A549 (cell line): ENCODE data around the gene TMPRSS4.

Experiments used
- CHD2 ChIP-seq: fragments of 150-350 bp; IDR thresholded peaks from 2 replicates; pipeline ENCODE4 v1.6.1; 2014; ENCODE audit warnings: low read length; ENCODE audit not compliant: partially characterized antibody
- ESRRA ChIP-seq: fragments of 150-350 bp; IDR thresholded peaks from 2 replicates; pipeline ENCODE4 v1.6.1; 2014; ENCODE audit warnings: mild to moderate bottlenecking, low read length, borderline replicate concordance
- POLR2A ChIP-seq: IDR thresholded peaks from 2 replicates; pipeline ENCODE4 v1.6.1; 2012; ENCODE audit warnings: mild to moderate bottlenecking, low read length
- SMC3 ChIP-seq: fragments of >200 bp; sonication (Bioruptor Twin); formaldehyde crosslinking; IDR thresholded peaks from 3 replicates; pipeline ENCODE4 v1.6.1; 2018; ENCODE audit warnings: inconsistent platforms
- TP53 ChIP-seq: fragments of 250-450 bp; sonication (Bioruptor Pico); IDR thresholded peaks from 2 replicates; pipeline ENCODE4 v1.5.0; 2021; ENCODE audit warnings: mild to moderate bottlenecking, moderate library complexity
- TF ChIP-seq, protein P1 (sequence below): fragments of >200 bp; sonication (Bioruptor Twin); formaldehyde crosslinking; IDR thresholded peaks from 3 replicates; pipeline ENCODE4 v1.5.1; 2016
- TF ChIP-seq, protein P2 (sequence below): fragments of >200 bp; sonication (Bioruptor Twin); formaldehyde crosslinking; IDR thresholded peaks from 3 replicates; pipeline ENCODE4 v1.6.1; 2016
- TF ChIP-seq, protein P3 (sequence below): IDR thresholded peaks from 2 replicates; pipeline ENCODE4 v1.6.1; 2012

DNA sequence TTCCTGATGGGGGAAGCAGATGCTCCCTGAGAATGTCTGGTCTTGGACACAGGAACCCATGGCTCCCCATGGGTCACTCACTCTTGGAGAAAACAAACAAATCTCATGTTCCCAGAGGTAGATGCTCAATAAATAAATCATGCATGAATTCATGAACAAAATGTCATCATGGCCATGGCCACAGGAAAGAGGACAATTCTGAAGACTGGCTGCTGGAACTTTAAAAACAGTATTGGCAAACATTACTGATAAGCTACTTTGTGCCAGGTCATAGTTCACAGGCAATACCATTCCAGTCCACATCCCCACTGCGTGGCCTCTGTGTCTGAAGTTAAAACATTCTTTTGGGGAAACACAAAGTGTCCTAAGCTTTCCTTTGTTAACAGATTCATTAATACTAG lies 19.1 kb downstream of the TMPRSS4 start:
- TF ChIP-seq, protein P1, sequence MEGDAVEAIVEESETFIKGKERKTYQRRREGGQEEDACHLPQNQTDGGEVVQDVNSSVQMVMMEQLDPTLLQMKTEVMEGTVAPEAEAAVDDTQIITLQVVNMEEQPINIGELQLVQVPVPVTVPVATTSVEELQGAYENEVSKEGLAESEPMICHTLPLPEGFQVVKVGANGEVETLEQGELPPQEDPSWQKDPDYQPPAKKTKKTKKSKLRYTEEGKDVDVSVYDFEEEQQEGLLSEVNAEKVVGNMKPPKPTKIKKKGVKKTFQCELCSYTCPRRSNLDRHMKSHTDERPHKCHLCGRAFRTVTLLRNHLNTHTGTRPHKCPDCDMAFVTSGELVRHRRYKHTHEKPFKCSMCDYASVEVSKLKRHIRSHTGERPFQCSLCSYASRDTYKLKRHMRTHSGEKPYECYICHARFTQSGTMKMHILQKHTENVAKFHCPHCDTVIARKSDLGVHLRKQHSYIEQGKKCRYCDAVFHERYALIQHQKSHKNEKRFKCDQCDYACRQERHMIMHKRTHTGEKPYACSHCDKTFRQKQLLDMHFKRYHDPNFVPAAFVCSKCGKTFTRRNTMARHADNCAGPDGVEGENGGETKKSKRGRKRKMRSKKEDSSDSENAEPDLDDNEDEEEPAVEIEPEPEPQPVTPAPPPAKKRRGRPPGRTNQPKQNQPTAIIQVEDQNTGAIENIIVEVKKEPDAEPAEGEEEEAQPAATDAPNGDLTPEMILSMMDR, result no peak
- TF ChIP-seq TP53, result no peak
- no peak for TF ChIP-seq CHD2
- TF ChIP-seq ESRRA, result no peak
- TF ChIP-seq SMC3, result no peak
- TF ChIP-seq, protein P2, sequence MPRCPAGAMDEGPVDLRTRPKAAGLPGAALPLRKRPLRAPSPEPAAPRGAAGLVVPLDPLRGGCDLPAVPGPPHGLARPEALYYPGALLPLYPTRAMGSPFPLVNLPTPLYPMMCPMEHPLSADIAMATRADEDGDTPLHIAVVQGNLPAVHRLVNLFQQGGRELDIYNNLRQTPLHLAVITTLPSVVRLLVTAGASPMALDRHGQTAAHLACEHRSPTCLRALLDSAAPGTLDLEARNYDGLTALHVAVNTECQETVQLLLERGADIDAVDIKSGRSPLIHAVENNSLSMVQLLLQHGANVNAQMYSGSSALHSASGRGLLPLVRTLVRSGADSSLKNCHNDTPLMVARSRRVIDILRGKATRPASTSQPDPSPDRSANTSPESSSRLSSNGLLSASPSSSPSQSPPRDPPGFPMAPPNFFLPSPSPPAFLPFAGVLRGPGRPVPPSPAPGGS, result no peak
- TF ChIP-seq, protein P3, sequence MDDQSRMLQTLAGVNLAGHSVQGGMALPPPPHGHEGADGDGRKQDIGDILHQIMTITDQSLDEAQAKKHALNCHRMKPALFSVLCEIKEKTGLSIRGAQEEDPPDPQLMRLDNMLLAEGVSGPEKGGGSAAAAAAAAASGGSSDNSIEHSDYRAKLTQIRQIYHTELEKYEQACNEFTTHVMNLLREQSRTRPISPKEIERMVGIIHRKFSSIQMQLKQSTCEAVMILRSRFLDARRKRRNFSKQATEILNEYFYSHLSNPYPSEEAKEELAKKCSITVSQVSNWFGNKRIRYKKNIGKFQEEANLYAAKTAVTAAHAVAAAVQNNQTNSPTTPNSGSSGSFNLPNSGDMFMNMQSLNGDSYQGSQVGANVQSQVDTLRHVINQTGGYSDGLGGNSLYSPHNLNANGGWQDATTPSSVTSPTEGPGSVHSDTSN, result no peak
- no peak for TF ChIP-seq POLR2A
